Measurements from ENCODE around the gene NNMT.

NNMT gene

DNA sequence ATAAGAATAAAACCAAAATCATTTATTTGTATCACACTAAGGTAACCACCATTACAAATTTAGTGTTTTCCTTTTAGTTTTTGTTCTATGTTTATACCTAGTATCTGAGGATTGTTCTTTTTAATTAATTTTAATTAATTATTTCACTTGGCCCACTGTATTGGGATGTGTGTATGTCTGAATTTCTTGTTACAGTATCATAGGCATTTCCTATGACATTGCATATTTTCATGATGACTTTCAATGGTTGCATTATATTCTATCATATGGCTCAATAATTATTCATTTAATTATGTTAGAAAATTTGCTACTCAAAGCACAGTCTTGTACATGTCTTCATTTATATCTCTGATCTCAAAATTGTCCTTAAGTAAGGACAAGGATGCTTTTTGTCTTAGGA, 63.1 kb downstream of the NNMT start:
- peaks cover 2% of the 10 kb centered on the region for H3K9me3 ChIP-seq (ENCODE audit: severe bottlenecking)

DNA sequence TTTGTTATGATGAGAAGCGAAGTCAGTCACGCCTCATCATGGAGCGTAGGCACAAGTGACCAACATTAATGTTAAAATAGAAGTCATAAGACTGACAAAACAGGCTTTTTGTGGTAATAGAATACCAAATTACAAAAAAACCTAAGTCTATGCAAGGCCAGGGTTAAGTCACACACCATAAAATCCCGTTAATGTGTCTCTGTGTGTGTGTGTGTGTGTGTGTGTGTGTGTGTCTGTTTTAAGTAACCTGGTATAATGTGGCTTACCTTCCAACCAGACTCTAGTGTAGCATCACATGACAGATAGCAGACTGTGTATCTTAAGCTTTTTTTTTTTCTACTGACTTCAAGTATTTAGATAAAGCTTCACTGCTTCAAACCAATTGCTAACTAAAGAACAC, 66.1 kb downstream of the NNMT start:
- Histone ChIP-seq H3K36me3 (no peaks in the 10 kb centered on the region), H3K27ac (no peak overlapping the region), H3K27me3 (ENCODE audit: insufficient read depth, low read depth, severe bottlenecking) (no peaks in the 10 kb centered on the region), H3K9me3 (ENCODE audit: severe bottlenecking) (peaks cover 2% of the 10 kb centered on the region), H3K4me3 (ENCODE audit: low read depth, low read length) (no peak overlapping the region)
- TF ChIP-seq, protein P1, sequence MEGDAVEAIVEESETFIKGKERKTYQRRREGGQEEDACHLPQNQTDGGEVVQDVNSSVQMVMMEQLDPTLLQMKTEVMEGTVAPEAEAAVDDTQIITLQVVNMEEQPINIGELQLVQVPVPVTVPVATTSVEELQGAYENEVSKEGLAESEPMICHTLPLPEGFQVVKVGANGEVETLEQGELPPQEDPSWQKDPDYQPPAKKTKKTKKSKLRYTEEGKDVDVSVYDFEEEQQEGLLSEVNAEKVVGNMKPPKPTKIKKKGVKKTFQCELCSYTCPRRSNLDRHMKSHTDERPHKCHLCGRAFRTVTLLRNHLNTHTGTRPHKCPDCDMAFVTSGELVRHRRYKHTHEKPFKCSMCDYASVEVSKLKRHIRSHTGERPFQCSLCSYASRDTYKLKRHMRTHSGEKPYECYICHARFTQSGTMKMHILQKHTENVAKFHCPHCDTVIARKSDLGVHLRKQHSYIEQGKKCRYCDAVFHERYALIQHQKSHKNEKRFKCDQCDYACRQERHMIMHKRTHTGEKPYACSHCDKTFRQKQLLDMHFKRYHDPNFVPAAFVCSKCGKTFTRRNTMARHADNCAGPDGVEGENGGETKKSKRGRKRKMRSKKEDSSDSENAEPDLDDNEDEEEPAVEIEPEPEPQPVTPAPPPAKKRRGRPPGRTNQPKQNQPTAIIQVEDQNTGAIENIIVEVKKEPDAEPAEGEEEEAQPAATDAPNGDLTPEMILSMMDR (IDR thresholded peaks at IDR 0.05; ENCODE audit: low read depth, low read length) = no peak
- no peak for DNase-seq

More for the DNA sequence above, 63.1 kb downstream of the NNMT start:
- no peak for DNase-seq
- H3K27ac ChIP-seq = no peak overlapping the region
- no peaks in the 10 kb centered on the region for H3K27me3 ChIP-seq (ENCODE audit: insufficient read depth, low read depth, severe bottlenecking)
- TF ChIP-seq, protein P1 (IDR thresholded peaks at IDR 0.05; ENCODE audit: low read depth, low read length) = no peak
- no peaks in the 10 kb centered on the region for H3K36me3 ChIP-seq
- H3K4me3 ChIP-seq (ENCODE audit: low read depth, low read length) = no peak overlapping the region

DNA sequence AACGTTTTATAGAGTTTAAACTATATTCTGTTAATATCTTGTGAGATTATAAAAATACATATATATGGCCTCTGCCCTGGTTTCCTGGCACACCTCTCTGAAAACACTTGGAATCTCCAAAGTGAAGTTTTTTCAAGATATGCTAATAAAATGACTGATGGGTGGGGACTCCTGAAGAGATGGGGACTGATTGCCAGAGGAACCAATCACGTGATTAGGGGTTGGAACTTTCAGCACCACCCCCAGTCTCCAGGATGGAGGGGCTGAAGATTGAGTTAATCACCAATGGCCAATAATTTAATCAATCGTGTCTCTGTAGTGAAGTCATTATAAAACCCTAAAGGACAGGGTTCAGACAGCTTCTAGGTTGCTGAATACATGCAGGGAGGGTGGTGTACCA, 66.8 kb downstream of the NNMT start:
- TF ChIP-seq, protein P1 (IDR thresholded peaks at IDR 0.05; ENCODE audit: low read depth, low read length) = no peak
- Histone ChIP-seq H3K9me3 (ENCODE audit: severe bottlenecking) (peaks cover 2% of the 10 kb centered on the region), H3K27me3 (ENCODE audit: insufficient read depth, low read depth, severe bottlenecking) (no peaks in the 10 kb centered on the region), H3K27ac (no peak overlapping the region), H3K4me3 (ENCODE audit: low read depth, low read length) (no peak overlapping the region), H3K36me3 (no peaks in the 10 kb centered on the region)
- no peak for DNase-seq

Data from WERI-Rb-1 (cell line).